Adrenal gland (tissue), 19 donors: Measurements from ENCODE around the gene GTF2A2. TPM values are rescaled to one million over a fixed set of nuclear protein-coding genes. Genes with fewer than 3 reads are reported as not detected.

Source experiments
- DNase-seq, 7 donors: peaks; one replicate each; pipeline ENCODE4 v3.0.0-alpha.2; 2019 to 2020
- H3K27ac ChIP-seq, 5 donors: fragments of 200-600 bp; sonication (generic) in 4 of 5; 1 replicate in 3 of 5; 2 replicates in 2 of 5; pipeline versions ENCODE4 v1.5.1 to v1.8.0; 2016 to 2020; ENCODE audit warnings: mild to moderate bottlenecking in 1 of 5
- H3K27me3 ChIP-seq: fragments of 200-600 bp; 2 replicates; pipeline ENCODE4 v1.8.0; 2021
- H3K36me3 ChIP-seq, 2 donors: fragments of 200-600 bp; replicated peaks in 1 of 2; 1 replicate in 1 of 2; 2 replicates in 1 of 2; pipeline versions ENCODE4 v1.5.1 to v1.8.0; 2018 to 2022
- H3K4me1 ChIP-seq, 2 donors: fragments of 200-600 bp; replicated peaks in 1 of 2; 1 replicate in 1 of 2; 2 replicates in 1 of 2; pipeline versions ENCODE4 v1.5.1 to v1.8.0; 2018 to 2021
- H3K4me3 ChIP-seq, 4 donors: fragments of 200-600 bp; sonication (generic) in 3 of 4; one replicate each; pipeline ENCODE4 v1.5.1; 2016 to 2018
- H3K9me3 ChIP-seq, 3 donors: fragments of 200-600 bp; sonication (generic) in 1 of 3; replicated peaks in 1 of 3; 1 replicate in 2 of 3; 2 replicates in 1 of 3; pipeline versions ENCODE4 v1.5.1 to v1.8.0; 2016 to 2021
- CTCF ChIP-seq, 6 experiments: fragments of 450-650 bp in 4 of 6; fragments of 200-600 bp in 2 of 6; sonication (generic) in 1 of 6; IDR thresholded peaks; 1 replicate in 5 of 6; 2 replicates in 1 of 6; pipeline versions ENCODE4 v1.5.1 to v1.8.0; 2016 to 2021; ENCODE audit warnings: antibody characterized with exemption in 6 of 6, mild to moderate bottlenecking in 2 of 6, moderate library complexity in 1 of 6
- POLR2A ChIP-seq, 2 donors: fragments of 450-650 bp; IDR thresholded peaks; one replicate each; pipeline ENCODE4 v1.6.1; 2017; ENCODE audit warnings: antibody characterized with exemption in 2 of 2, mild to moderate bottlenecking in 2 of 2, moderate library complexity in 1 of 2
- WGBS, 4 donors: extraction: QIAGEN DNeasy Blood & Tissue Kit in 2 of 4; methylation state at CpG; one replicate each; pipeline versions ENCODE4 v1.1.5 to v1.1.7; 2013 to 2017; 5-methylcytosine and 5-hydroxymethylcytosine counted together
- intact Hi-C, 2 donors: fragments of 100-400 bp; cut with DNase I; formaldehyde crosslinking; loops; one replicate each; pipeline versions ENCODE4 v1.14.1 to v1.15.0; 2022 to 2023
- long read RNA-seq, 10 donors: library from polyadenylated mRNA in 3 of 10; unstranded in 2 of 10; stranded (forward) in 1 of 10; transcript quantifications; one replicate each; pipeline ENCODE4 v2.0.0 and lab custom pipeline, GENCODE V29; 2021 to 2026
- polyA plus RNA-seq, 3 donors: library from polyadenylated mRNA; stranded (reverse); fragments of 200-250 nt in 2 of 3; fragments of 350-450 nt in 1 of 3; fragmentation: Illumina TruSeq in 1 of 3; extraction: RNeasy Lipid Tissue Mini Kit (QIAGEN cat#74804) in 1 of 3; gene quantifications; one replicate each; pipeline ENCODE4 v1.2.3, GENCODE V29; 2013 to 2014
- total RNA-seq, 9 donors: library from RNA; depleted of rRNA in 4 of 9; stranded (reverse); fragments of >200 nt in 4 of 9; fragments of 120-200 nt in 1 of 9; fragmentation: NEBNext Ultra II Directional in 1 of 9; extraction: Animal tissue kit (Norgen Biotek cat#: 25700) in 1 of 9; gene quantifications; one replicate each; pipeline versions ENCODE4 v1.1.0 to v1.2.4, GENCODE V29; 2013 to 2023
- donor health status: healthy with polysubstance abuse.
- donor health status: Bipolar disorder and iron deficiency.
- donor health status: DM: yes; HTN: yes; CAD: no.
- donor health status: DM: no; HTN: no; CAD: no.
- donor health status: DM: no; HTN: no; CAD: no.
- donor health status: DM: yes; HTN: yes; CAD: no.

The GTF2A2 gene
- 100 to 1,000 TPM in 7 of 9 donors, 10 to 100 TPM in 2; 34.8 to 737 (median 106) TPM for total RNA-seq
- polyA plus RNA-seq = 100 to 1,000 TPM in 1 of 3 donors, 10 to 100 TPM in 2; 63.6 to 148 (median 79.9) TPM
- long read RNA-seq, donor 1, transcript GTF2A2-201 (3 exons, 518 nt) = minor isoform, 6 of 105 reads
- long read RNA-seq, donor 1, transcript GTF2A2-202 (5 exons, 1,582 nt) = major isoform, 88 of 105 reads
- long read RNA-seq, donor 1, partial matches to known transcripts = 5 of 105 reads
- long read RNA-seq, donor 1, other reads (novel, unspliced or antisense) = 0 of 105 reads
- long read RNA-seq, donor 2, transcript GTF2A2-202 (5 exons, 1,582 nt) = major isoform, 45 of 48 reads
- long read RNA-seq, donor 2, partial matches to known transcripts = 0 of 48 reads
- long read RNA-seq, donor 2, other reads (novel, unspliced or antisense) = 0 of 48 reads
- long read RNA-seq, donor 3, transcript GTF2A2-202 (5 exons, 1,582 nt) = major isoform, 50 of 61 reads
- long read RNA-seq, donor 3, partial matches to known transcripts = 5 of 61 reads
- long read RNA-seq, donor 3, other reads (novel, unspliced or antisense) = 0 of 61 reads
- long read RNA-seq, donor 4, transcript GTF2A2-202 (5 exons, 1,582 nt) = major isoform, 83 of 93 reads
- long read RNA-seq, donor 4, partial matches to known transcripts = 5 of 93 reads
- long read RNA-seq, donor 4, other reads (novel, unspliced or antisense) = 1 of 93 reads
- long read RNA-seq, donor 5, transcript GTF2A2-202 (5 exons, 1,582 nt) = major isoform, 63 of 65 reads
- long read RNA-seq, donor 5, partial matches to known transcripts = 0 of 65 reads
- long read RNA-seq, donor 5, other reads (novel, unspliced or antisense) = 1 of 65 reads
- long read RNA-seq, donor 6, transcript GTF2A2-202 (5 exons, 1,582 nt) = major isoform, 34 of 37 reads
- long read RNA-seq, donor 6, partial matches to known transcripts = 3 of 37 reads
- long read RNA-seq, donor 6, other reads (novel, unspliced or antisense) = 0 of 37 reads
- long read RNA-seq, donor 7, transcript GTF2A2-202 (5 exons, 1,582 nt) = major isoform, 23 of 26 reads
- long read RNA-seq, donor 7, partial matches to known transcripts = 0 of 26 reads
- long read RNA-seq, donor 7, other reads (novel, unspliced or antisense) = 0 of 26 reads
- long read RNA-seq, donor 8, transcript GTF2A2-202 (5 exons, 1,582 nt) = major isoform, 55 of 65 reads
- long read RNA-seq, donor 8, partial matches to known transcripts = 0 of 65 reads
- long read RNA-seq, donor 8, other reads (novel, unspliced or antisense) = 7 of 65 reads
- long read RNA-seq, donor 9, transcript GTF2A2-202 (5 exons, 1,582 nt) = major isoform, 30 of 39 reads
- long read RNA-seq, donor 9, partial matches to known transcripts = 5 of 39 reads
- long read RNA-seq, donor 9, other reads (novel, unspliced or antisense) = 0 of 39 reads
- long read RNA-seq, donor 10, transcript GTF2A2-202 (5 exons, 1,582 nt) = major isoform, 20 of 21 reads
- long read RNA-seq, donor 10, partial matches to known transcripts = 0 of 21 reads
- long read RNA-seq, donor 10, other reads (novel, unspliced or antisense) = 0 of 21 reads

- H3K27ac ChIP-seq = peak within 1 kb of the TSS in 4 of 5 donors; percentile 67 to 87 (median 80)
- H3K27me3 ChIP-seq = no peaks in the 10 kb centered on the region
- peaks cover 9 to 21% of the 10 kb centered on the region in 2 donors for H3K4me1 ChIP-seq
- intact Hi-C loops = no loop called here
- peaks cover 0 to 16% of the 10 kb centered on the region in 2 donors for H3K36me3 ChIP-seq
- no peaks in the 10 kb centered on the region for H3K9me3 ChIP-seq
- H3K4me3 ChIP-seq = peak within 1 kb of the TSS; percentile 29 to 93 (median 62)
- TF ChIP-seq POLR2A (IDR thresholded peaks at IDR 0.05) (peak; percentile 39 to 88), CTCF (IDR thresholded peaks at IDR 0.05) (peak in 1 of 6 experiments; percentile 4)
- peak; percentile 92 to 96 (median 95) for DNase-seq
- 0% methylated on average over 25 to 59 of the region's 59 CpGs for WGBS, 4 donors
These were observed at the start of gene GTF2A2 for GRCh38 chr15:59656897-59657634. TSS of gene GTF2A2 (minus strand) at chr15:59657515. CDS start at chr15:59652277, 5,238 bp downstream.

GRCh38 chr15:59703979-59704796, 46.9 kb upstream of the GTF2A2 start:
- H3K4me1 ChIP-seq = no peaks in the 10 kb centered on the region
- WGBS, 4 donors = 68 to 75% (median 72%) methylated on average over 6 of the region's 6 CpGs
- no peak overlapping the region for H3K27ac ChIP-seq
- no peaks in the 10 kb centered on the region for H3K9me3 ChIP-seq
- no peak overlapping the region for H3K4me3 ChIP-seq
- no peak for DNase-seq
- intact Hi-C loops = no loop called here
- H3K27me3 ChIP-seq = no peaks in the 10 kb centered on the region
- TF ChIP-seq CTCF (IDR thresholded peaks at IDR 0.05) = no peak
- TF ChIP-seq POLR2A (IDR thresholded peaks at IDR 0.05) = no peak
- H3K36me3 ChIP-seq = no peaks in the 10 kb centered on the region

GRCh38 chr15:59702351-59702750, 45.0 kb upstream of the GTF2A2 start:
- Histone ChIP-seq H3K27ac (no peak overlapping the region), H3K36me3 (no peaks in the 10 kb centered on the region), H3K27me3 (no peaks in the 10 kb centered on the region), H3K9me3 (no peaks in the 10 kb centered on the region), H3K4me3 (no peak overlapping the region), H3K4me1 (no peaks in the 10 kb centered on the region)
- no peak for DNase-seq
- intact Hi-C loops = no loop called here
- TF ChIP-seq CTCF (IDR thresholded peaks at IDR 0.05) = no peak
- TF ChIP-seq POLR2A (IDR thresholded peaks at IDR 0.05) = no peak
